Stimulated activated CD8-positive, alpha-beta memory T cell treated with anti-CD3 and anti-CD28 coated beads, Interleukin-12 subunit alpha, Interleukin-12 subunit beta, amount 100 ng/mL, for 24 hours (primary cell): Measurements from ENCODE around the gene PKNOX2.

Experiments used
- DNase-seq: peaks from one replicate; pipeline ENCODE4 v3.0.0-alpha.2; 2020; ENCODE audit errors: extremely low read depth

The PKNOX2 gene

DNA sequence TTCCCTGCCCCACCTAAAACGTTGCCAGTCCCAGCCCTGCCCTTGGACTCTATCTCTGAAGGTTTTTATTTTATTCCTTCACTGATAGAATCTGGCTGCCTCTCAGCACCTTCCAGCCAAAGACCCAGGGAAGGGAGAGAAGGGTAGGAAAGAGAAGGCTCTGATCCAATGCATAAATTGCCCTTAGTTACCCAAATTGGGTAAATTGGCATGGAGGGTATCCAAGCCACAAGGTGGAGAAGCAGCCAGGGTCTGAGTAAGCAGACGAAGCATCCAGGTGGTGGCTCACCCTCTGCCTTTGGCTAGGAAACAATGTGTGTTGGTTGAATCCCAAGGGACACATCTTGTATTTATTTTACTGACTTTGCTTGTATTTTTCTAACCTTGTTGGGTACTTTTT, 242.5 kb downstream of the PKNOX2 start:
- no peak for DNase-seq

DNA sequence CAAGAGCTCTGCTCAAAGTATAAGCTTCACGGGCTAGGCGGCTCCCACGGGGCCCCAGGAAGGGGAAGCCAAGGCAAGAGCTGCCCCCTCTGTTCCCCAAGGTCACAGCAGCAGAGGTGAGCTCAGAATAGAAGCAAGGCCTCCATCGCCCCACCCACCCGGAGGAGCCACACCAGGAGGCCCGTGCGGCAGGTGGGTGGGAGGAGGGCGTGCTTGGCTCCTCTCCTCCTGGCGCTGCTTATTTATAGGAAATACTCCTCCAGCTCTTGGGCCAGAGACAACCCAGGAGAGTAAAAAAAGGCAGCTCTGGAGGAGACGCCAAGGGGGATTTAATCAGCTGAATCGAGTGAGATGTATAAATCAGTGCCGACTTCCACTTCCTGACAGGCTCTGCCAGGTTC, 243.8 kb downstream of the PKNOX2 start:
- no peak for DNase-seq

DNA sequence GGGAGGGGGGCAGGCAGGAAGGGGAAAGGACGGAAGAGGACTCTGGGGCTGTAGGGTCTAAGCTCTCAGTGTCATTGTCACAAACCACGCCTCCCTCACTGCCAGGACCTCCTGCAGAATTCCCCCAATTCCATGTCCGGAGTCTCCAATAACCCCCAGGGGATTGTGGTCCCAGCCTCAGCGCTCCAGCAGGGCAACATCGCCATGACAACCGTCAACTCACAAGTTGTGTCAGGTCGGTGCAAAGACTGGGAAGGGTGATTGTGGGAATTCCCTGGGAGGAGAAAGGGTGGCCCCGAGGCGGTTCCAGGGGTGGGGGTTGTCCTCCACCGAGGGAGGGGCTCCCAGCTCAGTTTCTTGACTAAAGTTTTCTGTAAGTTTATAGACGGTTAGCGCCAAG, 245.5 kb downstream of the PKNOX2 start:
- no peak for DNase-seq

DNA sequence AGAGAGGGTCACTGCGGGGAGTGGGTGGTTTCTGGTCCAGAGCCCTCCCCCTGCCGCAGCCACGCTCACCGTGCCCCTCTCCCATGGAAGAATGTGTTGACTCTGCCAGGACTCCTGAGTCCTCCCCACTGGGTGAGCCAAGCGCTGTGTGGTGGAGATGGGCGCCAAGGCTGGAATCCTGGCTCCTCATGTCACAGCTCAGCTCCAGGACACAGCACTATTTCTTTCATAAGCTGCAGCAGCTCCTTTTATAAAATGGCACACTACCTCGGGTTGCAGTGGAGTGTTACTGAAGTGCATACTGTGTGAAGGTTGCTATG, 247.6 kb downstream of the PKNOX2 start:
- DNase-seq: no peak

DNA sequence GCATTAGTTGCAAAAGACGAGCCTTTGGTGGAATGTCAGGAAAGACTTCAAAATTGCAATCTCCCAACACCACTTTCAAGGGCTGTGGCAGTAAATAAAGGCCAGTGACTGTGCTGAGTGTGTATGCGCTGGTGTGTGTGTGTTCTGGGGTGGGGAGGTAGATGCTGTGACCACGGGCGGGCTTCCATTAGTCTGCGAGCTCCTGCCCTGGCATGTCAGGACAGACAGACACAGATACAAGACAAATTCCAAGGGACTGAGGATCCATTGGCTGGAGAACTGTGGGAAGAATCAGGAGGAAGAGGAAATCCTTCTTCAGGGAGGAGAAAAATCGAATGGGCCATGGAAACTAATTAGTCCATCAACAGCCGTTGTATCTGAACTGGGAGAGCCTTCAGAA, 248.0 kb downstream of the PKNOX2 start:
- DNase-seq: no peak

DNA sequence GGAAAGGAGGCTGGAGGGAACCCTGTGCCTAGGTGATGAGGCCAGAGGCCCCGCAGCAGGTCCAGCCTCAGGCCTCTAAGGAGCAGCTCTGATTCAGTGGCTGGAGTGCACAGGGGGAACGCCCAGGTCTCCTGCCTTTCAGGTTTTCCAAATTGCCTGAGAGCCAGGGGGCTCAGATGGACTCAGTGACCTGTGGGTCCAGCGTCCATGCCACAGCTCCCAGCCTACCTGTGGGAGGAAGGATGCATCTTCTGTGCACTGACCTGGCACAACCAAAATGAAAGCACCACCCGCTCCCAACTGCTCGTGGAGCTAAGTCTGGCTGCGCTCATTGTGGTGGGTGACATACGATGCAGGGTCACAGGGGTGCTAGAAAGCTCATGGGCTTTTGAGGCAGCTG, 248.7 kb downstream of the PKNOX2 start:
- DNase-seq: no peak

DNA sequence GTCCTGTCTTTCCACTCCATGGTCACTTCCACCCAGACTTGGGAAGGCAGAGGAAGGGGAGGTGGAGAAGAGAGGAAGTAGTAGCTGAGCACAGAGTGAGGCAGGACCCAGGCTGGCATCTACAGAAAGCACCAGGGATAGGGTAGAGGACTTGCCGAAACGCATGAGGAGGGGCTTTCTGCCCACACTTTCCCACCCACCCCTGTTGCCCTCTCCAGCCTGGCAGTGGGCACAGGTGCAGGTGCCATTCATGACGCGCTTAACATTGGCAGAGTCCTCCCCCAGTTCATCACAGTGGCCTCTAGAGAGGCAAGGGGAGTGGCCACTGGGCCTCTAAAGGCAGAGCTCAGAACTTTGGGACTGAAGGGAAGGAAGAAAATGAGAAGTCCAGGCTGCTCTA, 249.6 kb downstream of the PKNOX2 start:
- DNase-seq: no peak

DNA sequence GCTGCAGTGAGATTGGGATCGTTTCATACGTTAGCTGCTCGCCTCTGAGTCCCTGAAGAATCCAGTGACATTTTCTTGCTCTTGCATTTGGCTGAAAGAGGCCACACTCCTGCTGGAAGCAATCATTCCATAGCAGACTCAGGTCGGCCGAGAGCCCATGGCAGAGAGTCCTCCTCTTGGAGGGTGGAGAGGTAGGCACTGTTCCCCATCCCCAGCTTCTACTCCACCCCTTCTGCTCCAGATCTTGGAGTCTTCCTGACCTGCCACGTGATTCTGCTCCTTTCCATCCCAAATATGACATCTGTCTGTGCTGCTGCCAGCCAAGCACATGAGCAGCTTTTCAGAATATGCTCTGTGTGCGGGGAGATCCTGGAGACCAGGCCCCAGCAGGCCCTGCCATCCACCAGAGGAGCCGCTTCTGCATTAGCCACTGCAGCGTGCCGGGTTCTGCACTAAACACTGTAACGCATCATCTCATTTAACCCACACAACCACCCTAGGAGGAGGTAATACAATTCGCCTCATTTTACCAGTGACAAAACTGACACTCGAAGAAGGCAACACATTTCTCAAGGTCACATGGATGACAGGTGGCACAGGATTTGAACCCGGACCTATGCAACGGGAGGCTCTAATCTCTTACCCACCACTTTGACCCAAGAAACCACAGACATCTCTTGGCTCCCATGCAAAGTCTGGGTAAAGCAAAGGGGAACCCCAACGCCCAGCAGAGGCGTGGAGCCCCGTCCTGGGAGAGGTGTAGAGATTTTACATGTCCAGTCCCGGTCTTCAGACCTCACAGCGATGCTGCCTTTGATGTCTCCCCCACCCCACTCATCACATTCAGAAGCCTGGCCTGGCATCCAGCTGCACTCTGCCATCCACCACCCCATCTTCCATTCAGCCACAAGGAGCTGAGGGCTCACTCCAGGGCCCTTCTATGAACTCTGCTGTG, 252.7 kb downstream of the PKNOX2 start:
- DNase-seq: no peak

DNA sequence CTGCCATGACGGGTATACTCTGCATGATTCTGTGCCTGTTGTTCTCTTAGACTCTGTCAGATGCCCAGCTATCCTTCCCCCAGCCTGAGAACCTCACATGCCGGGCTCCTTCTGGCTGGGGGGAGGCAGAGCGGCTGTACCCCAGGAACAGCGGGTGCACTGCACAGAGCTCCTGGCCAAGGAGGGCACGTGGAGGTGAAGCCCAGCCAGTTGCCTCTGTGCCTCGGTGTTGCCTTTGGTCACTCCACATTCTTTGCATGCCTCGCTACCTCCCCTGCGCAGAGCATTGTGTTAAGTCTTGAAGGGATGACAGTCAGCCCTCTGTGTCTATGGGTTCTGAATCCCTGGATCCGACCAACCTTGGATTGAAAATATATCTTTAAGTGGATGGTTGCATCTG, 253.8 kb downstream of the PKNOX2 start:
- no peak for DNase-seq

DNA sequence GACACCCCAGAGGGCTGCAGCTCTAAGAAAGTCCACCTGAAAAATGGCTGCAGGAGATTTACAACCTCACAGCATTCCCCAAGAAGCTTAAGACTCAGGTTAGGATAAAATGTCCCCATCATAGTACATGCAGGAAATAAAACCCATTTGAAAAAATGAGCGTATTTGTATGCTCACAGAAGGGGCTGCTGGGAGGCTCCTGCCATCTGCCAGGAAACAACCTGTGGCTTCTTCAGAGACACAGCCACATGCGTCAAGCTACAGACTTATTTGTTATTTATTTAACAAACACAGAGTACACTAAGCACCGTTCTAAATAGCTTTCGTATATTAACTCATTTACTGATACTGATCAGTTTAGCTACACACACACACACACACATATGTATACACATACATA, 258.1 kb downstream of the PKNOX2 start:
- DNase-seq: no peak

DNA sequence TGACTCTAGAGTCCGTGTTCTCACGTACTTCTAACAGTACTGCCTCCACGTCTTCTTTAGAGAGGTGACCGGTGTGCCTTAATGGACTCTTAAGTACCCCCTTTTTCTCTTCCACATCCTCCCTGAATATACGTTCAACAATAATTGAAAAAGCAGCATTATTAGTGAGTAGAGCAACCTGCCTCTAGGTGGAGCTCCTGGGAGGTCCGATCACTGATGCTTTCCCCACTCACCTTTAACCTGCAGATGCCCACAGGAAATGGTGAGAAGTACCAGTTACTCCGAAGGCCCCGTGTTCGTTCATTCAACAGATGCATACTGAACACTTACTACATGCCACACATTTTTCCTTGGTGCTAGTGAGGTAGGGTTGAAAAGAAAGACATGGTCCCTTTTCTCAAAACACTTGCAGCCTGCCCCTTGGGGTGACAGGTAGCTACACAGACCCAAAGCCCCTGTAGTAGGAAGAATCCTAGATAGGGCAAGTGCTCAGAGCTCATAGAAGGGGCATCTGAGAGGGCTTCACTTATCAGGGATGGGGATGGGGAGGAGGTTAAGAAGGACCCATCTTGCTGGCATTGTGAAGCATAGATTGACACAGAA, 258.8 kb downstream of the PKNOX2 start:
- no peak for DNase-seq

DNA sequence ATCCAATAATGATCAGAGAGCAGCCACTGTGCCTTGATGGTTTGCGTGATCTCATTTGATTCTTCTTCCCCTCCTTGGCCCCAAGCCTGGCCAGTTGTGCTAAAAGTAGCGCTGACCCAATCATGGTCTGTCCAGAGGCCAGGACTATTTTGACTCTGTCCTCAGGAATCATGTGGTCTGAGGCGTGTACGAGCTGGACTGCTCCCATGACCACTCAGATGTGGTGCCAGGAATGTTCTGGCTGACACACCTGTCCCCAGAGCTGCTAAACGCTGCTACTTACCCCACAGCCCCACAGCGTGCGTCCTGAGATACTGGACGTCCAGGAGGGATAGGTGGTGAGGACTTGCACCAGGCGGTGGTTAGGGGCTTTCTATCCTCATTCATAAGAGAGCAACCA, 261.1 kb downstream of the PKNOX2 start:
- DNase-seq: no peak

DNA sequence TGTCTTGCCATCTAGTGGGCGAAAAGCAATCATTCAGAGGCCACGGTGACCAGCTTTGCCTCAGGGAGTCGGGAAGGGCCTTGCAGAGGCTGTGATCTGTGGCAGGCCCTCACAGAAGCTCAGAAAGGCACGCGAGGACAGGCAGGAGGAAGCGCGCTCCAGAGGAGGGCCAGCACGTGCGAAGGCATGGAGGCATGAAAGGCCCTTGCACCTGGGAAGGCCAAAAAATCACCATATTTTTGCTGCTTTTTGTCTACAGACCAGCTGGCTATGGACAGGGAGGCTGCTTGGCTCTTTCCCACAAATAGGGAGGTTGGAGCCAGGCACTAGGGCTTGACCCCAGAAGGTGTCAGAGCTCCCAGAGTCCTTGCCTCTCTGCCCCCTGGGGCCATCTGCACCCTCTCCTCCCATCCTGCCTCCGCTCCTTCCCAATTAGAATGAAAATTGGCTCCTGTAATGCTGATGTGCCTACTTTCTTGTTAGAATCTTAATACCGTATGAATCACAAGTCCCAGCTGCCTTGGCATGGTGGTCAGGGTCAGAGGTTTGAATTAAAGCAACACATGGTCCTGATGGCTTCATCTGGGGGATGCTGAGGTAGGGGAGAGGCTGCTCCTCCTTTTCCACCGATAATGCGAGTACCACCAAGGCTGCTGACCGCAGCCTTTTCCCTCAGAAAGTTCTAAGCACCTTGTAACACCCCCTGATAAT, 262.4 kb downstream of the PKNOX2 start:
- no peak for DNase-seq

DNA sequence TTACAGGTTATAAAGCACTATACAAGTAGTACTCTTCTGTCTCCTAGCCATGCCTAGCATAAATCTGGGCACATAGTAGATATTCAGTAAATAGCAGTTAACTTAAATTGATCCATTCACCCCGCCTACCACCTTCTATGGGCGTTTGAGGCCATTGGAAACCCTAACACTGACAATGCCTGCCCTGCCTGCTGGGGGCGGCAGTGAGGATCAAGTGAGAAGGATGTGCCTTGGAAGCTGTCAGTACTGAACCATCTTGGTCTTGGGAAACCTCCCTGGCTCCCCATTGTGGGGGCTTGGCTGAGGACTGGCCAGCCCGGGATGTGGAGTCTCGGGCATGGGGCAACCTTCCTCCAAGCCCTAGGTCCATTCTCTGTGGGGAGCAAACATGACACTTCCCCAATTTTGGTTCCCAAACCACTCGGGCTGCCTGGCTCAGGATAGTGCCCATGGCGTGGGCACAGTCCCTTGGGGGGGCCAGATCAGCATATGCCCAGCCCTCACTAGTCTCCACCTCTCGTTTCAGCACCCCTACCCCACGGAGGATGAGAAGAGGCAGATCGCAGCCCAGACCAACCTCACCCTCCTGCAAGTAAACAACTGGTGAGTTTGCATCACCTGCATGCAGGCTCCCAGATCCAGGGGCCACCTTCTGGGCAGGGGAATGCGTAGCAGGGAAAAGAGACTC, 264.1 kb downstream of the PKNOX2 start:
- no peak for DNase-seq

DNA sequence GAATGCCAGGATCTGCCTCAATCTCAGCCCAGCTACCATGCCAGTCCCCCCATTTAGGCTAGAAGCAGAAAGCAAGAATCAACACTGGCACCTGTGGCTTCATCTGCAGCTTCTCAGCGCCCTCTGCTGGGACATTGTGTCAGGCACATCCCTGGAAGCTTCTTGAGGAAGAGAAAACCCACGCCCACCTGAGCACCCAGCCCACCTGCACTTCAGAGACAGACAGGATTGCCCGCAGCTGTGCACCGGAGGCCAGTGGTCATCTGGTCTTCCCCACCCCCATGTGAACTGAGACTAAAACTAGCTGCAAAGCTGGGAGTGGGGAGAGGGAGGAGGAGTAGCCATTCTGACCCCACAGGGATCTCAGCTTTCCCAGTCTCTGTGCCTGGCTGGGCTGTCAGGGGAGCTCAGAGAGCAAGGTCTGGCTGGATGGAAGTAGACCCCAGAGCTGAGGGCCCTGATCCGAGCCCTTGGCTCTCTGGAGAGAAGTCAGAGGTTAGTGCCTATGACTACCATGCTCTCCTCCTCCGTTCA, 264.7 kb downstream of the PKNOX2 start:
- DNase-seq: no peak

DNA sequence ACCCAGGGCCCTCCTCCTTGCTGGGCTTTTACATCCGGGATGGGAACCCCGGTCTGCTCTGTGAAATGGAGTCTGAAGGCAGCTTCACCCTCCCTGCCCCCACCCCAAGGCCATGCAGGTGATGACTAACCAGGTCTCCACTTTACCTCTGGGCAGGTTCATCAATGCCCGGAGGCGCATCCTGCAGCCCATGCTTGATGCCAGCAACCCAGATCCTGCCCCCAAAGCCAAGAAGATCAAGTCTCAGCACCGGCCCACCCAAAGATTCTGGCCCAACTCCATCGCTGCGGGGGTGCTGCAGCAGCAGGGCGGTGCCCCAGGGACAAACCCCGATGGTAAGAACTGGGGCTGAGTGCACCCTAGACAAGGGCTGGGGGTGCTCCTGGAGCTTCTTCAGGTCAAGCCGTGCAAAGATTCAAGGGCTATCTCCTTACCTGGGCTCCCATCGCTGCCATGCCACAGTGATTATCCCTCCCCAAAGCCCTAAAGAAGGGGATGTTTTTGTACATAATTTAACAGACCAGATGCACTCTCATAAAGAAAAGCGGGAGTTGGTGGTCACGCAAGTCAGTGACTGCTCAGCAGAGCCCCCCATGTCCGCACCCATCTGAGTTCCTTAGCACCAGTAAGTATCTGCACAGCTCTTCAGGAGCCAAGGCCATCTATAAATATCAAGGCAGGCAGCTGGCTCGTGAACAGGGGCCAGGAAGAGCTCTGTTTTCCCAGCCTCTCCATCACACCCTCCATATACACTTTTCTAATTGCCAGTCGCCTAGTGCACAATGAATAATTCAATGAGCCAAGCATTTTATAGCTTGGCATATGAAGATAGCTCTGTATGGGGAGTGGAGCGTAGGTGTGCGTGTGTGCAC, 265.5 kb downstream of the PKNOX2 start:
- DNase-seq: no peak

DNA sequence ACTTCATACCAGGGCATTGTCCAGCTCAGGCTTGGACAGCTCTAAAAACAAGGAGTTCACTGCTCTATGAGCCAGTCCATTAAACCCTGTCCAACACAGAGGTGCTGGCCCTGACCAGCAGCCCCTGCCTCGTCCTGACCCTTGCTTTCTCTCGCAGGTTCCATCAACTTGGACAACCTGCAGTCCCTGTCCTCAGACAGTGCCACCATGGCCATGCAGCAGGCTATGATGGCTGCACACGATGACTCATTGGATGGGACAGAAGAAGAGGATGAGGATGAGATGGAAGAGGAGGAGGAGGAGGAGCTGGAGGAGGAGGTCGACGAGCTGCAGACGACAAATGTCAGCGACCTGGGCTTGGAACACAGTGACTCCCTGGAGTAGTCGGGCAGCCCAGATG, 266.5 kb downstream of the PKNOX2 start:
- no peak for DNase-seq

DNA sequence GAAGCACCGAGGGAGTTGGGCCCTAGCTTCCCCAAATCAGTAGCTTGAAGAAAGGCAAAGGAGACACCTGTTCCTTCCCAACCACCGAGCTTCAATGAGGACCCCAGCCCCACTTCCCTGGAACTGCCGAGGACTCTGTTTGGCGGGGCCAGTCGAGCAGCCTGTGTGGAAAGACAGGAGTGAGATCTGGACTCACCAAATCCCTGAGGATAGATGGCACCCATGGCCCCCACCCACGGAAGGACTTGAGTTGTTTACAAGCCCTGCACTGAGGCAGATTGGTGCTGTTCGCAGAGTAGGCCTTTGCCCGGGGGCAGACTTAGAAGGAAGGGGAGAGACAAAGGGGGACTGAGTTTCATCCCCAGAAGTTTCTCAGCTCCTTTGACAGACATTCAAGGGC, 266.9 kb downstream of the PKNOX2 start:
- no peak for DNase-seq

DNA sequence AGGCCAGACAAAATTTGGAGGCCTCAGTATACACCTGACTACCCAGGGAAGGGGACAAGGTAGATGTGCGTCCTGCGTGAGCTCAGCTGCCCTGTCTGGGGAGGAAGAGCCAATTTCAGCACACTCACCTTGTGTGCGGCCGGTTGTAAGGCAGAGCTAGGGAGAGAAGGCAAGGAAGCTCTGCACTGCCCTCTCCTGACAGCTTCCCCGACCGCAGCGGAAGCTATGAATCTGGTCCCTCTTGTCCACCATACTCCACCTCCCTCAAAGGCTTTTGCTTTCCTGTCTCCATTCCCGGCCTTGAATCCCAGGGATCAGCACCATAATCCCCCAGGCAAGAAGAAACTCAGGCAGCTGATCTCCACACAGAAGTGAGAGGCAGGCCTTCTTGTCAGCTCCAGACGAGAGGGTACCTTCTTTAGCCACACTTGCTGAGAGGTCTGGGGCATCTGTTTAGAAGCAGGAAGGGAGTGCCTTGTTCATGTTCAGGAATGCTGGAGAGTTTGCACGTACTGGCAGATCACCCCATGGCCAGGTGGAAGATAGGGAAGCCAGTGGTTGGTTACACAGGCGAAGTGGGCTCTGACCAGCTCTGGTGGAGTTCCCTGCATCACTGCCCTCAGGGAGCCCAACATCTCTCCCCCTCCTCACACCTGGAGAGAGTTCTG, 269.0 kb downstream of the PKNOX2 start:
- no peak for DNase-seq

DNA sequence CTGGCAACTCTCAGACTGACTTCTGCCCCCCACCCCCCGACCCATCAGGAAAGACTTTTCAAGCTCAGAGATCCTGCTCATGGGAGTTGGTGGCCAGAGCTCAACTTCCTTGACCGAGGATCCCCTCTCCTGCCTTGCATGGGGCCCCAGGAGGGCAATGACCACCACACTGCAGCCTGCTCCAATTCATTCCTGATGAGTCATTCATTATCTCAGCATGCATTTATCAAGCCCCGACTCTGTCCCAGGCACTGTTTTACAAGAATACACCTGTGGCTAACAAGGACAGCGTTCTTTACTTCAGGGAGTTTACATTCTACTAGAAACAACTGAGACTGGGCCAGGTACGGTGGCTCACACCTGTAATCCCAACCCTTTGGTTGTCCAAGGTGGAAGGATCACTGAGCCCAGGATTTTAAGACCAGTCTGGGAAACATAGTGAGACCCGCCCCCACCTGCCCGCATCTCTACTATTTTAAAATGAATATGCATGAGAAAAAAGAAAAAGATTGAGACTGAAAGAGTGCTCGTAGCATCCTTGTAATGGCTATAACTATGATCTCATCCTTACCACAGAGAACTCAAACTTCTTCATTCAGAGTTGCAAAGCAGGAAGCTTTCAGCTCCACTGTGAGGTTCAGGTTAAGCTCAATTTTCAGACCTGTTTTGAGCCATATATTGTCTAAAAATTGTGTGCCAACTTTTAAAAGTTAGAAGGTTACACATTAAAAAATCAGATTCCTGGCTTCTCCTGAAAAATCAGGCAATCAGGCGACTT, 271.1 kb downstream of the PKNOX2 start:
- DNase-seq: no peak
